Stimulated activated CD4-positive, alpha-beta T cell treated with anti-CD3 and anti-CD28 coated beads, Interleukin-15, amount 100 ng/mL, for 48 hours (primary cell): Measurements from ENCODE around the gene AKAP8L.
"Not testable (repeated sequence)": the region's sequence is repeated elsewhere in the genome, so short reads cannot be mapped to it uniquely, and the experiment has no call there.

ENCODE experiments used
- DNase-seq, 2 donors: peaks; one replicate each; pipeline ENCODE4 v3.0.0-alpha.2; 2020; ENCODE audit warnings: low read depth in 2 of 2

AKAP8L gene

DNA sequence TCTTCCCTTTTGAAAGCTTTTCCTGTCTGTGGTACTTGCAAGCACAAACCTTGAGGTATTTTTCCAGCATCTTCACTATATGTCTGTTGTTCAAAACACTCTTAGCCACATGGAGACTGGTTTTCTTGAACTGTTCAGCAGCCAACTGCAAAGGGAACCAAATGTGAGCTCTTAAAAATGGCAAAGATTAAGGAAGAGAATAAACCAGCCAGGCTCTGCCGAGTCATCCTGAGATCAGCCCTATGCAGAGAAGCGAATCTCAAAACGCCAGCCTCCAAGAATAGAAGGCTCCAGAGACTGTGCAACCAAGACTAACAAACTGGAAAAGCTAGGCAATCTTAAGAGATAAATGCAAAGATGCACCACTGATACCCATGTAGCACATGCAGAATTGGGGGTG, 59.9 kb downstream of the AKAP8L start:
- no peak for DNase-seq

DNA sequence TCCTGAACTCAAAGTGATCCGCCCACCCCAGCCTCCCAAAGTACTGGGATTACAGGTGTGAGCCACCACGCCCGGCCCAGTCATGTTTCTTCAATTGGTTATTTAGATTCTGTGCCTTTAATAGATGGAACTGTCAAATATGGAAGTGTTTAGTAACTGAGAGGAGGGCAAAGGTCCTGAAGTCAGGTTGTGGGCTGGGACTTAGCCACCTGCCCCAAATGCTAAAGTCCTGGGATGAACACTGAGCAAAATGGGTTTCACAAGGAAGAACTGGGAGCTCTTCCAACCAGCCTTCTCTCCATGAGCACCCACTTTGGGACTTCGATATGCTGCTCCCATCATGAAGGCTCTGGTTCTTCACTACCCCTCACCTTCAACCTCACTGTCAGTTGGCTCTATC, 60.9 kb downstream of the AKAP8L start:
- DNase-seq, result no peak

DNA sequence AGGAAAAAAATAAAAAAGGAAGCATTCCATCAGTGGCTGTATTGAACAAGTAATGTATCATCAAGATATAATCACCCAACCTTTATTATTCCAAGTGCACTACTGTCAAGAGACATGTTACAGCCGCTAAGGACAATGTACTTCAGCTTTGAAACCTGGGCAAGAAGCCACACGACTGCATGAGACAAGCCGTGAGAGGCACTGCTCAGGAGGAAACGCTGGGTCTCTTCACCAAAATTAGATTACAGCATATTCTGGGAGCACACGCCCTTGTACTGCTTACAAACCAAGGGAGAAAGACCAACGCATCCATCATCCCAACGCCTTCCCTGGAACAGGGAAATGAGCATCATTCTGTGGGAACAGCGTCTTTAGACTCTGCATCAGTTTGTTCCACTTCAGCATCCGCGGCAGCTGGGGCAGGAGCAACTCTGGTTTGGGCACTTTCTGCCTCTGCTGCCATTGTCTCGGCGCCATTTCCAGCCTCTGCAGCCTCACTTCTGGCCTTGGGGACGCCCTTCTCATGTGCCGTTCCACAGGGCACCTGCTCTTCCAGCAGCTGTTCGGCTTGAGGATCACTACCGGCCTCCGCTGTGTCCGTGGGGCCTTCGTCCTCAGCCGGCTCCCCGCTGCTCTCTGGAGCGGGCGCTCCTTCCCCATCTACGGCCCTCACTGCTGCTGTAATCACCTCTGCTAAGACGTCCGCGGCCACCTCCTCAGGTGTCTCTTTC, 64.1 kb downstream of the AKAP8L start:
- DNase-seq, result no peak

DNA sequence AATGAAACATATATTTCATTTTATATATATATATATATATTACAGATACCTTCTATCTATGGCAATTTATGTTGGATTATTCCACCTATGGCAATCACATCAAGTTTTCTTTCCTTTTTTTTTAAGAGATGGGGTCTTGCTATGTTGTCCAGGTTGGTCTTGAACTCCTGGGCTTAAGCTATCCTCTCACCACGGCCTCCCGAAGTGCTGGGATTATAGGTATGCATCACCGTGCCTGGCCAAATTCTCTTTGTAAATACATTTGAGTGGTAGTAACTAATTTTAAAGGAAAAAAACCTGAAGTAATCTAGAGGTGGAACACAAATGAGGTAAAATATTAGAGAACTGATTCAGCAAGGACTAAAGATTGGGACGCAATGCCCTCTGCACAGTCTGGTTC, 64.9 kb downstream of the AKAP8L start:
- no peak for DNase-seq

DNA sequence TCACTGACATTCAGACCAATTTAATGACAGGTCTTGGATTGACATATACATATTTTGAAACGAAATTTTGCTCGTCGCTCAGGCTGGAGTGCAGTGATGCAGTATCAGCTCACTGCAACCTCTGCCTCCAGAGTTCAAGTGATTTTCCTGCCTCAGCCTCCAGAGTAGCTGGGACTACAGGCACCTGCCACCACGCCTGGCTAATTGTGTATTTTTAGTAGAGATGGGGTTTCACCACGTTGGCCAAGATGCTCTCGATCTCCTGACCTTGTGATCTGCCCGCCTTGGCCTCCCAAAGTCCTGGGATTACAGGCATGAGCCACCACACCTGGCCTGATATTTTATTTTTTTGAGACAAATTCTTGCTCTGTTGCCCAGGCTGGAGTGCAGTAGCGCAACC, 66.3 kb downstream of the AKAP8L start:
- DNase-seq, result not testable (repeated sequence)

DNA sequence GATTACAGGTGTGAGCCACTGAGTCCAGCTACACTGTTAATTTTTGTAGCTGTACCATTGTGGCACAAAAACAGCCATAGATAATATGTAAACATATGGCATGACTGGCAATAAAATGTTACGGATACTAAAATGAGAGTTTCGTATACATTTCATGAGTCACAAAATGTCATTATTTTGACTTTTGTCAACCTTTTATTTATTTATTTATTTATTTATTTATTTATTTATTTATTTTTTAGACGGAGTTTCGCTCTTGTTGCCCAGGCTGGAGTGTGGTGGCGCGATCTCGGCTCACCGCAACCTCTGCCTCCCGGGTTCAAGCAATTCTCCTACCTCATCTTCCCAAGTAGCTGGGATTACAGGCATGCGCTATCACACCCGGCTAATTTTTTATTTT, 77.5 kb downstream of the AKAP8L start:
- DNase-seq, result not testable (repeated sequence)

DNA sequence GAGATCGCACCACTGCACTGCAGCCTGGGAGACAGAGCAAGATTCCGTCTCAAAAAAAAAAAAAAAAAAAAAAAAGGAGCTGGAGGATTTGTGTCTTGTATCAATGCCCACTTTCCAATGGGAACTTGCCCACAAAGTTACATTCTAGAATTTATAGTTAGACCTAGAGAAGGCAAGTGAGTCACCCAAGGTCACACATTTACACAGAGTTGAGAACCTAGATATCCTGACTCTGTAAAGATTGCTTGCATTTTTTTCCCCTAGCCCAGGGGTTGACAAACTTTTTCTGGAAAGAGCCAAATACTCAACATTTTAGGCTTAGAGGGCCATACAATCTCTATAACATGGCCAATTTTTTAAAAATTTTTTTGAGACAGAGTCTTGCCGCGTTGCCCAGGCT, 78.7 kb downstream of the AKAP8L start:
- no peak for DNase-seq

DNA sequence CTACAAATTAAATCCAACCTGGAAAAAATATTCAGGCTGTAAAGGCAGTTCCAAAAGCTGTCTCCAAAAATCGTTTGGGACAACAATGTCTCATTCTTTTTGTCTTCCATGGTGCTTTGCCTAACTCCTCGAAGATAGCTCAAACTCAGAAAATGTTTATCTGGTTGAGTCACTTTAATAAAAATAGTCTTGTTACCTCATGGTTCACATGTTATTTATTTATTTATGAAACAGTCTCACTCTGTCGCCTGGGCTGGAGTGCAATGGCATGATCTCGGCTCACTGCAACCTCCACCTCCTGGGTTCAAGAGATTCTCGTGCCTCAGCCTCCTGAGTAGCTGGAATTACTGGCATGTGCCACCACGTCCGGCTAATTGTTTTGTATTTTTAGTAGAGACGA, 81.6 kb downstream of the AKAP8L start:
- DNase-seq, result no peak

DNA sequence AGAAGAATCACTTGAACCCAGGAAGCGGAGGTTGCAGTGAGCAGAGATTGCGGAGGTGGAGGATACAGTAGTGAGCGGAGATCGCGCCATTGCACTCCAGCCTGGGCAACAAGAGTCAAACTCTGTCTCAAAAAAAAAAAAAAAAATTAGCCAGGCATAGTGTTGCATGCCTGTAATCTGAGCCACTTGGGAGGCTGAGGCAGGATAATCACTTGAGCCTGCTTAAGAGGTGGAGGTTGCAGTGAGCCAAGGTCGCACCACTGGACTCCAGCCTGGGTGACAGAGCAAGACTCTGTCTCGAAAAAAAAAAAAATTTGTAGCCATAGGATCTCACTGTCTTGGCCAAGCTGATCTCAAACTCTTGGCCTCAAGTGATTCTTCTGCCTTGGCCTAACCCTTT, 82.8 kb downstream of the AKAP8L start:
- DNase-seq, result not testable (repeated sequence)

DNA sequence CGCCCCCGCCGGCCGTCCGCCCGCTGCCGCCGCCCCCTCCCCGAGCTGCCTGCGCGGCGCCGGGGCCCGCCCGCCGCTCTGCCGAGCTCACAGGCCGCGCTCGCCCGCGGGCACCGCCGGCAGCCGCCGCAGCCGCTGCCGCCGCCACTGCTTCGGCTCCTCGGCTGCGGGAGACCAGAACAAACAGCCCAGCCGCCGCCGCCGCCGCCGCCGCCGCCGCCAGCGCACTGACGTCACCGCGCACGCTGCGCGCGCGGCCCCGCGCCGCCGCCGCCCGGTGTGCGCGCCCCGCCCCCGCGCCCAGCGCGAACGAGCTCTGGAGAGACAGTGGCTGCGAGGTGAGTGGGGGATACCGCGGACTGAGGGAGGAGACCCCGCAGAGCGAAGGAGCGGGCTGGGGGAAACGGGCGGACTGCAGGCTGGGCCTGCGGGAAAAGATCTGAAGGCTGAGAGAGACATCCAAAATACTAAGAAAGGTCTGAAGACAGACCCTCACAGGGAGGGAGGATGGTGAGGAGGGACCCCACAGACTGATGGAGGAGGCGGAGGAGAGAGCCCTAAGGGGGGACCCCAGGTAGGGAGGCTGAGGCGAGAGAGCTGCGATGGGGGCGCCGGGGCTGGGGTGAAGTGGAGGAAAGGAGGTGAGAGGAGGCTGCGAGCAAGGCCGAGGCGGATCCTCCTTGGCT, 86.3 kb downstream of the AKAP8L start, which contains the start of gene BRD4:
Gene BRD4 (minus strand): TSS at position 229 of the 686 bp plus-strand sequence. CDS start 59,440 bp downstream, outside the sequence.
- DNase-seq, result peak; percentile 50 to 70

DNA sequence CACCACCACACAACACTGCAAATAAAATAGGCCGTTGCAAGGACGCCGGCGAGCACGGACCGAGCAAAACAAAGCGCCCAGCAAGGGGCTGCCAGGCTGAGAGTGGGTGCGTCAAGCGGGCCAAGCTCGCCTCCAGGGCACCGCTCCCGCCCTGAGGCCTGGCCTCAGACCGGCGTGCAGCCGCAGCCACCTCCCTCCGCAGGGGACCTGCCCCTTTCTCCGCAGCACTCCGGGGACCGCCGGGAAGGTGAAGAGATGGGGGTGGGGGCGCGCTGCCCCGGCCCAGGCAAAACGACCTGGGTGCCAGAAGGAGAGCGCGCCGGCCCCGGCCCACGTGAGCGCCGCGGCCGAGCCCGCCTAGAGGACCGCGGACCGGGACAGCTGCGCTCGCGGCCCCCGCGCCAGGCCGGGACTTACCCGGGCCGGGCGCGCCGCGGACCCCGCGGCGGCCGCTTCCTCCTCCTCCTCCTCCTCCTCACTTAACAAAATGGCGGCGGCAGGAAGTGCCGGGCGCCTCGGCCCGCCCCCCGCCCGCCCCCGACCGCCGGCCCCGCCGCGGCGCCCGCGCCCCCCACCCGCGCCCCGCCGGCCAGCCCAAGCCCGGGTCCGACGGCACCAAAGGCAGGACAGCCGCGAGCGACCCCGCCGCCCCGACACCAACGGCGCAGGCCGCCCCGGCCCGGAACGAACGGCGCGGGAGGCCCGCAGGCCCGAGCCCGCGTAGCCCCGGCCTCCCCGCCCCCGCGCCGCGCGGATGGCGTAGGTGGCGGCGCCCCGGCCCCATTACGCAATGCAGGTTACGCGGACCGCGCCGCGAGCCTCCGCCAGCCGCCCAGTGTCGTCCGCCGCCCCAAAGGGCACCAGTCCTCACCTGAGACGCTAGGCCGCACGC, 87.1 kb downstream of the AKAP8L start:
- peak; percentile 25 to 38 for DNase-seq

DNA sequence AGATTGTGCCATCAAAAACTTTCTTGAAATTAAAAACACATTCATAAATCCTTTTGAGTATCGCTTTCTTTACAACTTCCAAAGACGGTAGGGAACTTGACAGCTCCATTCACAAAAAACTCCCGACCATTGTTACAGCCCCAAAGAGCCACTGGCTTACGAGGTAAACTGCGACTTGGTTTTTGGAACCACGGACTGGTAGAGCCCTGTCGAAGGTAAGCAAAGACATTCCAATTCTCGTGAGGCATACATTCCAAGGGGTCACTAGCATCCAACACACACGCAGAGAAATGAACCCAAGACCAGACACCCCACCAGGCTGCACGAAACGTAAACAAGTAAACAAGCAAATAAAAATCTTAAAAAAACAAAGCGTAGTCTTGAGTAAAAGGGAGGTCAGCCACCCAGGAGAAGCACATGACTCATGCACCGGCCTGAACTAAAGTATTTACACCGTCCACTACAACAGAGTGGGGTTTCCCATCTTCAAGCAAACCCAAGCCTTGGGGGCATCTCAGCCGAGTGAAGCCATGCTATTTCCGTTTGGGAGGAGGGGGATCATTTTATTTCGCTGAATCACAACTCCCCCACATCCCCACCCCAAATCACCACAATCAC, 87.9 kb downstream of the AKAP8L start:
- DNase-seq, result no peak
